Measurements from ENCODE around the gene BCO2.
"Not testable (repeated sequence)": the region's sequence is repeated elsewhere in the genome, so short reads cannot be mapped to it uniquely, and the experiment has no call there.

Gene BCO2

GRCh38 chr11:112186304-112186703 is 11.0 kb downstream of the BCO2 start:
- CTCF ChIA-PET: no interaction called here
- POLR2A ChIA-PET (ENCODE audit: low non-redundant PET): no interaction called here
- H3K27ac ChIP-seq: no peak overlapping the region
- TF ChIP-seq CTCF (conservative IDR thresholded peaks at IDR 0.05; ENCODE audit: low read depth): no peak
- DNase-seq (ENCODE audit: low spot score): no peak

DNA sequence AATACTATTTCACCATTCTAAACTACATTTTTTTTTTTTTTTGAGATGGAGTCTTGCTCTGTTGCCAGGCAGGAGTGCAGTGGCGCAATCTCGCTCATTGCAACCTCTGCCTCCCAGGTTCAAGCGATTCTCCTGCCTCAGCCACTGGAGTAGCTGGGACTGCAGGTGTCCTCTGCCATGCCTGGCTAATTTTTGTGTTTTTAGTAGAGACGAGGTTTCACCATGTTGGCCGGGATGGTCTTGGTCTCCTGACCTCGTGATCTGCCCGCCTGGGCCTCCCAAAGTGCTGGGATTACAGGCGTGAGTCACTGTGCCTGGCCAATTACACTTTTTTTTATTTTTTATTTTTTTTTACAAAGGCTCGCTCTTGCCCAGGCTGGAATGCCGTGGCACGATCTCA is 19.8 kb downstream of the BCO2 start:
- CTCF ChIA-PET: interaction anchor here (0.7 kb wide), 1 partner anchor 16 kb away, joined by 3 read pairs; no protein-coding TSS in a partner anchor
- peak overlapping the region; percentile 93 for H3K27ac ChIP-seq
- DNase-seq (ENCODE audit: low spot score); POLR2A ChIA-PET (ENCODE audit: low non-redundant PET): not testable (repeated sequence)

- CTCF ChIA-PET: interaction anchor here (0.7 kb wide), 1 partner anchor 84 kb away, joined by 3 read pairs; no protein-coding TSS in a partner anchor
- POLR2A ChIA-PET (ENCODE audit: low non-redundant PET): no interaction called here
- H3K27ac ChIP-seq: peak overlapping the region; percentile 93
- DNase-seq (ENCODE audit: low spot score): peak; percentile 79
- TF ChIP-seq CTCF (conservative IDR thresholded peaks at IDR 0.05; ENCODE audit: low read depth): no peak
Measured at GRCh38 chr11:112195951-112196351, 20.6 kb downstream of the BCO2 start.

DNA sequence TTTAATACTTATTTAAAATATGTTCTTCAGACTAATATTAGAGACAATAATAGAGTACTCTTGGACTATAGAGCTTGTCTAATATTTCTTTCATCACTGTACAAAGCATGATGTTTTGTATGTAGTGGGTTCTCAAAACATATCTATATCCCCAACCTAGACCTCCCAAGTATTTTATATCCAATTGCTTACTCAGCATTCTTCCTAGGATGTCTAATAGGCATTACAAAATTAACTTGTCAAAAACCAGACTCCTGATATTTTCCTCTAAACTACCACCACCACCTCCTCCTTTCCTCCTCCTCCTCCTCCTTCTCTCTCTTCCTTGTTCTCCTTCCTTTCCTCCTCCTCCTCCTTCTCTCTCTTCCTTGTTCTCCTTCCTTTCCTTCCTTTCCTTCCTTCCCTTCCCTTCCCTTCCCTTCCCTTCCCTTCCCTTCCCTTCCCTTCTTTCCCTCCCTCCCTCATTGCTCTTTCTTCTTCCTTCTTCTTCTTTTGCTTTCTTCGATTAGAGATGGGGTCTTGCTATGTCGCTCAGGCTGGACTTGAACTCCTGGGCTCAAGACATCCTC is 21.3 kb downstream of the BCO2 start:
- no peak for DNase-seq (ENCODE audit: low spot score)
- ChIA-PET POLR2A (ENCODE audit: low non-redundant PET) (no interaction called here), CTCF (no interaction called here)
- TF ChIP-seq CTCF (conservative IDR thresholded peaks at IDR 0.05; ENCODE audit: low read depth): no peak
- no peak overlapping the region for H3K27ac ChIP-seq

DNA sequence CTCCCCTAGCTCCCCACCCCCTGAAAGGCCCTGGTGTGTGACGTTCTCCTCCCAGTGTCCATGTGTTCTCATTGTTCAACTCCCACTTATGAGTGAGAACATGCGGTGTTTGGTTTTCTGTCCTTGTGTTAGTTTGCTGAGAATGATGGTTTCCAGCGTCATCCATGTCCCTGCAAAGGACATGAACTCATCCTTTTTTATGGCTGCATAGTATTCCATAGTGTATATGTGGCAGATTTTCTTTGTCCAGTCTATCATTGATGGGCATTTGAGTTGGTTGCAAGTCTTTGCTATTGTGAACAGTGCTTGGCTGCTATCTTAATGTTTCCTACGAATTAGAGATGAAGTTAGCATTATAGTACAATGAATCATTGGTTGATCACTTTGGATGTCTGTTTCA is 23.8 kb downstream of the BCO2 start:
- POLR2A ChIA-PET (ENCODE audit: low non-redundant PET); DNase-seq (ENCODE audit: low spot score); H3K27ac ChIP-seq: not testable (repeated sequence)
- CTCF ChIA-PET: interaction anchor here (0.7 kb wide), 1 partner anchor 1655 kb away, joined by 5 read pairs; no protein-coding TSS in a partner anchor

- ChIA-PET CTCF (interaction anchor here (0.7 to 1.1 kb wide), 2 partner anchors 14 to 69 kb away, joined by 3 to 5 read pairs; no protein-coding TSS in a partner anchor), POLR2A (ENCODE audit: low non-redundant PET) (no interaction called here)
- no peak for DNase-seq (ENCODE audit: low spot score)
- no peak overlapping the region for H3K27ac ChIP-seq
- TF ChIP-seq CTCF (conservative IDR thresholded peaks at IDR 0.05; ENCODE audit: low read depth): no peak
Measured at GRCh38 chr11:112200252-112200651, 24.9 kb downstream of the BCO2 start.

- ChIA-PET CTCF (no interaction called here), POLR2A (ENCODE audit: low non-redundant PET) (no interaction called here)
- no peak for TF ChIP-seq CTCF (conservative IDR thresholded peaks at IDR 0.05; ENCODE audit: low read depth)
- no peak overlapping the region for H3K27ac ChIP-seq
- DNase-seq (ENCODE audit: low spot score): no peak
Measured at GRCh38 chr11:112206071-112206470, 30.8 kb downstream of the BCO2 start.

DNA sequence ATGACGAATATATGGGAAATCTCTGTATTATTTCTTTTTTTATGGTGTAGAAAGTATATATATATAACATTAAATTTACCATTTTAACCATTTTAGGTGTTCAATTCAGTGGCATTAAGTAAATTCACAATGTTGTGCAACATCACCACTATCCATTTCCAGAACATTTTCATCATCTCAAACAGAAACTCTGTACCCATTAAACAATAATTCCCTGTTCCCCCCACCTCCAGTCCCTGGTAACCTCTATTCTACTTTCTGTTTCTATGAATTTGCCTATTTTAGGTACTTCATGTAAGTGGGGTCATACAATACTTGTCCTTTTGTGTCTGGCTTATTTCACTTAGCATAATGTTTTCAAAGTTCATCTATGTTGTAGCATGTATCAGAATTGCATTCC is 35.6 kb downstream of the BCO2 start:
- no peak for TF ChIP-seq CTCF (conservative IDR thresholded peaks at IDR 0.05; ENCODE audit: low read depth)
- H3K27ac ChIP-seq: no peak overlapping the region
- CTCF ChIA-PET: no interaction called here
- DNase-seq (ENCODE audit: low spot score): no peak
- POLR2A ChIA-PET (ENCODE audit: low non-redundant PET): no interaction called here
